CD4-positive, alpha-beta T cell (primary cell): ENCODE measurements around the gene NCF2. TPM values are rescaled to one million over a fixed set of nuclear protein-coding genes. Genes with fewer than 3 reads are reported as not detected.

ENCODE experiments used
- ATAC-seq: fragments of 200-7000 bp; cut with Tn5 transposase; one replicate; pipeline ENCODE4 v1.10.0; 2022; ENCODE audit warnings: mild to moderate bottlenecking; ENCODE audit not compliant: poor library complexity
- CTCF ChIA-PET: fragments of 350-600 bp; sonication (Branson Sonifier 250); formaldehyde crosslinking; loops from one replicate; lab custom pipeline; 2021; ENCODE audit warnings: antibody characterized with exemption, inconsistent platforms; lab: Charles Lee
- POLR2A ChIA-PET: fragments of 350-600 bp; sonication (Branson Sonifier 250); formaldehyde crosslinking; loops from one replicate; lab custom pipeline; 2021; ENCODE audit warnings: antibody characterized with exemption, inconsistent platforms; lab: Charles Lee
- DNase-seq, 14 experiments: peaks; one replicate each; pipeline ENCODE4 v3.0.0-alpha.2; 2013 to 2020; ENCODE audit warnings: mixed read lengths in 2 of 14
- H3K27ac ChIP-seq, 2 donors: one replicate each; pipeline versions ENCODE4 v1.5.1 to v1.7.0; 2013; ENCODE audit warnings: low read length in 2 of 2, low read depth in 1 of 2, mild to moderate bottlenecking in 1 of 2
- H3K27me3 ChIP-seq, 2 experiments: 1 replicate in 1 of 2; 2 replicates in 1 of 2; pipeline versions ENCODE4 v1.6.1 to v1.7.0; 2013; ENCODE audit warnings: low read length in 2 of 2, control low read depth in 1 of 2, mild to moderate bottlenecking in 1 of 2, moderate library complexity in 1 of 2; ENCODE audit not compliant: insufficient read depth in 2 of 2, control insufficient read depth in 1 of 2
- H3K36me3 ChIP-seq: one replicate; pipeline ENCODE4 v1.6.1; 2013; ENCODE audit warnings: low read length, control low read depth; ENCODE audit not compliant: insufficient read depth
- H3K4me1 ChIP-seq: one replicate; pipeline ENCODE4 v1.6.1; 2013; ENCODE audit warnings: low read length, control low read depth; ENCODE audit not compliant: insufficient read depth
- H3K4me3 ChIP-seq: one replicate; pipeline ENCODE4 v1.5.1; 2013; ENCODE audit warnings: mild to moderate bottlenecking, low read length, moderate library complexity
- H3K9me3 ChIP-seq, 2 experiments: 1 replicate in 1 of 2; 2 replicates in 1 of 2; pipeline versions ENCODE4 v1.6.1 to v1.7.0; 2013; ENCODE audit warnings: low read length in 2 of 2, mild to moderate bottlenecking in 2 of 2, control low read depth in 1 of 2, moderate library complexity in 1 of 2; ENCODE audit not compliant: control insufficient read depth in 1 of 2, insufficient read depth in 1 of 2
- H3K27ac Mint-ChIP-seq: one replicate; pipeline ENCODE4 v1.8.0; 2020; ENCODE audit warnings: mixed read lengths
- H3K27me3 Mint-ChIP-seq: one replicate; pipeline ENCODE4 v1.8.0; 2021; ENCODE audit warnings: mixed read lengths
- H3K36me3 Mint-ChIP-seq: one replicate; pipeline ENCODE4 v1.8.0; 2021; ENCODE audit warnings: low read depth, mixed read lengths
- H3K4me1 Mint-ChIP-seq: one replicate; pipeline ENCODE4 v1.8.0; 2021; ENCODE audit warnings: low read depth, mixed read lengths
- H3K4me3 Mint-ChIP-seq: one replicate; pipeline ENCODE4 v1.8.0; 2020; ENCODE audit warnings: mild to moderate bottlenecking, mixed read lengths
- H3K9me3 Mint-ChIP-seq: one replicate; pipeline ENCODE4 v1.8.0; 2020; ENCODE audit warnings: mixed read lengths
- CTCF ChIP-seq: fragments of 200-600 bp; IDR thresholded peaks from one replicate; pipeline ENCODE4 v1.8.0; 2022; ENCODE audit warnings: antibody characterized with exemption, mild to moderate bottlenecking
- intact Hi-C, 2 experiments: fragments of 100-400 bp; cut with DNase I in 1 of 2; cut with micrococcal nuclease in 1 of 2; formaldehyde crosslinking; loops; one replicate each; pipeline versions ENCODE4 v1.15.1 to v1.9.0; 2023 to 2025; cut with DNase I, micrococcal nuclease
- total RNA-seq, 174 experiments: library from RNA in 2 of 174; stranded (reverse) in 2 of 174; gene quantifications; one replicate each; pipeline ENCODE4 v1.2.3 and lab custom pipeline; 2021 to 2026

Gene NCF2
- total RNA-seq, 2 experiments from 2014 or later = 2.9 to 3.1 TPM

DNA sequence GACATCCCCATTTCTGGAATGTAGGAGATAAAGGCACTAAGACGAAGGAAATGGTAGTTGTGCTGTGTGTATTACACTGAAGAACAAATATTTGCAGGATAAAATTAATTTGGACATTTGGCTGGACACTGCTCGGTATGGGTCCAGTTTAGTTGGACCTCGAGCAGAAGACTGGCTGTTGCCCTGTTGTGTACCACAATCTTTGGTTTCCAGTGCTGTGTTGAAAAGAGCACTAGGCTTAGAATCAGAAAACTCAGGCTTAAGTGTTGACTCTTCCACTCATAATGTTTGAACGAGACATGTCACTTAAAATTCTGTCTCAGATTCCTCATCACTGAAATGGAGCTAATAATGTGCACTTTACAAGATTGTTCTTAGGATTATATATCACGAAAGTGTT, 46.5 kb upstream of the NCF2 start:
- no peaks in the 10 kb centered on the region for H3K27me3 Mint-ChIP-seq
- Histone ChIP-seq H3K9me3 (no peaks in the 10 kb centered on the region), H3K27ac (no peak overlapping the region), H3K4me1 (peaks cover 10% of the 10 kb centered on the region), H3K4me3 (peak overlapping the region; percentile 93), H3K36me3 (peaks cover 9% of the 10 kb centered on the region), H3K27me3 (no peaks in the 10 kb centered on the region)
- ChIA-PET CTCF (interaction anchor here (1.8 to 2.7 kb wide), 2 partner anchors 19 to 279 kb away, joined by 7 to 12 read pairs; no protein-coding TSS in a partner anchor), POLR2A (interaction anchor here (0.5 kb wide), 1 partner anchor 11 kb away, joined by 3 read pairs; no protein-coding TSS in a partner anchor)
- H3K4me1 Mint-ChIP-seq = peaks cover 44% of the 10 kb centered on the region
- H3K9me3 Mint-ChIP-seq = no peaks in the 10 kb centered on the region
- TF ChIP-seq CTCF = no peak
- intact Hi-C loops = loop anchor here (2.0 to 10.0 kb wide), 7 partner anchors 16 to 1602 kb away; partner anchors contain the start of genes APOBEC4 (in 1 of the 2), EDEM3 (in 1 of the 2), RGS16 (in 1 of the 2) and RNF2 (in 1 of the 2)
- ATAC-seq = no peak
- peak overlapping the region; percentile 94 for H3K27ac Mint-ChIP-seq
- peak overlapping the region; percentile 100 for H3K4me3 Mint-ChIP-seq
- DNase-seq = no peak
- H3K36me3 Mint-ChIP-seq = peaks cover 24% of the 10 kb centered on the region

GRCh38 chr1:183636334-183636682, 46.0 kb upstream of the NCF2 start:
- ATAC-seq (no peak), DNase-seq (no peak)
- Mint-ChIP-seq H3K36me3 (peaks cover 26% of the 10 kb centered on the region), H3K27ac (peak overlapping the region; percentile 94), H3K4me1 (peaks cover 47% of the 10 kb centered on the region), H3K9me3 (no peaks in the 10 kb centered on the region), H3K27me3 (no peaks in the 10 kb centered on the region), H3K4me3 (peak overlapping the region; percentile 100)
- no peaks in the 10 kb centered on the region for H3K9me3 ChIP-seq
- POLR2A ChIA-PET = interaction anchor here (0.6 to 1.0 kb wide), 2 partner anchors 54 to 279 kb away, joined by 3 read pairs; no protein-coding TSS in a partner anchor
- peaks cover 13% of the 10 kb centered on the region for H3K36me3 ChIP-seq
- peak overlapping the region; percentile 93 for H3K4me3 ChIP-seq
- H3K27me3 ChIP-seq = no peaks in the 10 kb centered on the region
- no peak for TF ChIP-seq CTCF
- intact Hi-C loops = loop anchor here (2.0 to 10.0 kb wide), 7 partner anchors 16 to 1602 kb away; partner anchors contain the start of genes APOBEC4 (in 1 of the 2), EDEM3 (in 1 of the 2), RGS16 (in 1 of the 2) and RNF2 (in 1 of the 2)
- peak overlapping the region; percentile 18 to 44 for H3K27ac ChIP-seq
- peaks cover 12% of the 10 kb centered on the region for H3K4me1 ChIP-seq
- CTCF ChIA-PET = interaction anchor here (1.8 kb wide), 1 partner anchor 280 kb away, joined by 7 read pairs; no protein-coding TSS in a partner anchor

GRCh38 chr1:183635606-183636333, 45.5 kb upstream of the NCF2 start, which contains the start of gene ARPC5:
Gene ARPC5, minus strand, starts transcription at chr1:183635783. Its CDS starts 124 bp downstream, at chr1:183635659.
- intact Hi-C loops = loop anchor here (2.0 to 10.0 kb wide), 9 partner anchors 17 to 1601 kb away; partner anchors contain the start of genes APOBEC4 (in 1 of the 2), EDEM3 (in 1 of the 2), RGS16 (in 1 of the 2) and RNF2 (in 1 of the 2)
- Histone ChIP-seq H3K27me3 (no peaks in the 10 kb centered on the region), H3K4me1 (peaks cover 17% of the 10 kb centered on the region), H3K9me3 (no peaks in the 10 kb centered on the region), H3K27ac (peak within 1 kb of the TSS; percentile 61 to 86), H3K4me3 (peak within 1 kb of the TSS; percentile 93), H3K36me3 (peaks cover 15% of the 10 kb centered on the region)
- Mint-ChIP-seq H3K4me1 (peaks cover 51% of the 10 kb centered on the region), H3K27me3 (no peaks in the 10 kb centered on the region), H3K4me3 (peak within 1 kb of the TSS; percentile 100), H3K27ac (peak within 1 kb of the TSS; percentile 94), H3K9me3 (no peaks in the 10 kb centered on the region), H3K36me3 (peaks cover 30% of the 10 kb centered on the region)
- ATAC-seq = peak; percentile 88
- DNase-seq = peak; percentile 91 to 99 (median 94)
- TF ChIP-seq CTCF = no peak
- POLR2A ChIA-PET = interaction anchor here (0.6 to 1.0 kb wide), 2 partner anchors 54 to 280 kb away, joined by 3 read pairs; no protein-coding TSS in a partner anchor
- CTCF ChIA-PET = no interaction called here
